OCI-LY1 (cell line): ENCODE measurements around the gene GRIA4.

Experiments used
- H2AFZ ChIP-seq: fragments of 200-600 bp; sonication (generic), shearing (Covaris generic); 2 replicates; pipeline ENCODE4 v1.6.0; 2014; ENCODE audit warnings: antibody characterized with exemption, mild to moderate bottlenecking, low read length
- H3F3A ChIP-seq: fragments of 200-600 bp; sonication (generic), shearing (Covaris generic); 2 replicates; pipeline ENCODE4 v1.6.0; 2014; ENCODE audit warnings: mild to moderate bottlenecking, antibody characterized with exemption, low read length, moderate library complexity; ENCODE audit not compliant: insufficient read depth
- H3K27ac ChIP-seq: fragments of 200-600 bp; sonication (generic); 2 replicates; pipeline ENCODE4 v1.5.1; 2014; ENCODE audit warnings: low read length, mixed run types, mild to moderate bottlenecking, low read depth; ENCODE audit not compliant: poor library complexity, severe bottlenecking
- H3K27me3 ChIP-seq: fragments of 200-600 bp; sonication (generic); 2 replicates; pipeline ENCODE4 v1.6.0; 2014; ENCODE audit warnings: antibody characterized with exemption, mild to moderate bottlenecking, low read length, moderate library complexity; ENCODE audit not compliant: insufficient read depth
- H3K36me3 ChIP-seq: fragments of 200-600 bp; sonication (generic); 2 replicates; pipeline ENCODE4 v1.6.1; 2014; ENCODE audit warnings: mild to moderate bottlenecking, antibody characterized with exemption, low read length, moderate library complexity, mixed read lengths; ENCODE audit not compliant: insufficient read depth
- H3K4me1 ChIP-seq: fragments of 200-600 bp; sonication (generic); 2 replicates; pipeline ENCODE4 v1.5.1; 2014; ENCODE audit warnings: mild to moderate bottlenecking, low read length, moderate library complexity; ENCODE audit not compliant: insufficient read depth, severe bottlenecking
- H3K4me2 ChIP-seq: fragments of 200-600 bp; sonication (generic), shearing (Covaris generic); 2 replicates; pipeline ENCODE4 v1.6.1; 2014; ENCODE audit warnings: low read length
- H3K4me3 ChIP-seq: fragments of 200-600 bp; sonication (generic); 2 replicates; pipeline ENCODE4 v1.5.1; 2014; ENCODE audit warnings: low read length, low read depth, mild to moderate bottlenecking, mixed read lengths; ENCODE audit not compliant: poor library complexity, severe bottlenecking
- H3K79me2 ChIP-seq: fragments of 200-600 bp; shearing (Covaris generic); 2 replicates; pipeline ENCODE4 v1.6.1; 2016; ENCODE audit warnings: mixed run types, low read length, mixed read lengths; ENCODE audit not compliant: insufficient read depth
- H3K9ac ChIP-seq: fragments of 200-600 bp; sonication (generic), shearing (Covaris generic); 2 replicates; pipeline ENCODE4 v1.6.1; 2014; ENCODE audit warnings: mild to moderate bottlenecking, low read length, mixed read lengths
- H3K9me2 ChIP-seq: fragments of 200-600 bp; sonication (generic), shearing (Covaris generic); 2 replicates; pipeline ENCODE4 v1.6.1; 2014; ENCODE audit warnings: low read depth, mild to moderate bottlenecking, low read length, mixed read lengths
- H3K9me3 ChIP-seq: fragments of 200-600 bp; shearing (Covaris generic); 2 replicates; pipeline ENCODE4 v1.6.1; 2014; ENCODE audit warnings: low read length, mixed read lengths
- H4K20me1 ChIP-seq: fragments of 200-600 bp; sonication (generic), shearing (Covaris generic); 2 replicates; pipeline ENCODE4 v1.6.0; 2016; ENCODE audit warnings: mild to moderate bottlenecking, low read length; ENCODE audit not compliant: insufficient read depth
- EZH2 ChIP-seq: fragments of 200-600 bp; sonication (generic), shearing (Covaris generic); IDR thresholded peaks from 2 replicates; pipeline ENCODE4 v1.8.0; 2017; ENCODE audit warnings: borderline replicate concordance, mixed run types, mild to moderate bottlenecking, antibody characterized with exemption, low read length, moderate library complexity, mixed read lengths
- TF ChIP-seq, protein P1 (sequence below): fragments of 200-600 bp; sonication (generic), shearing (Covaris generic); IDR thresholded peaks from 2 replicates; pipeline ENCODE4 v1.5.1; 2017; ENCODE audit warnings: mild to moderate bottlenecking, antibody characterized with exemption, low read length, moderate library complexity, mixed read lengths

GRIA4 gene

DNA sequence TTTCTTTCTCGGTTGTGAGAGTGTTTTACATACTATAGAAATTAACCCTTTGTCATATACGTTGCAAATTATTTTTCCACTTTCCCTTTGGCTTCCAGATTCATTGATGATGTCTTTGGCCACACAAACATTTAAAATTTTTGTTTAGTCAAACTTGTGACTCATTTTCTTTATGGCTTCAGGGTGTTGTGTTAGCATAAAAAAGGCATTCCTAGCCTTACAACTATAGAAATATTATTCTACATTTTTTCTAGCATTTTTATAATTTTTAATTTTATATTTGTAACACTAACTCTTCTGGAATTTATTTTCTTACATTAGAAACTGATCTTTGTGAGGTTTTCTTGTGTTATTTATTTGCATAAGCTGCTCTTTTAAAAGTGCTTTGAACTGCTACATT lies 12.1 kb downstream of the GRIA4 start:
- no peaks in the 10 kb centered on the region for H3K79me2 ChIP-seq
- H3K4me3 ChIP-seq, result no peak overlapping the region
- H3F3A ChIP-seq, result no peaks in the 10 kb centered on the region
- H3K4me1 ChIP-seq, result no peaks in the 10 kb centered on the region
- no peaks in the 10 kb centered on the region for H4K20me1 ChIP-seq
- H3K9ac ChIP-seq, result no peak overlapping the region
- no peak overlapping the region for H3K4me2 ChIP-seq
- no peak overlapping the region for H2AFZ ChIP-seq
- no peaks in the 10 kb centered on the region for H3K9me2 ChIP-seq
- no peaks in the 10 kb centered on the region for H3K27me3 ChIP-seq
- H3K27ac ChIP-seq, result no peak overlapping the region
- no peaks in the 10 kb centered on the region for H3K9me3 ChIP-seq
- TF ChIP-seq, protein P1, sequence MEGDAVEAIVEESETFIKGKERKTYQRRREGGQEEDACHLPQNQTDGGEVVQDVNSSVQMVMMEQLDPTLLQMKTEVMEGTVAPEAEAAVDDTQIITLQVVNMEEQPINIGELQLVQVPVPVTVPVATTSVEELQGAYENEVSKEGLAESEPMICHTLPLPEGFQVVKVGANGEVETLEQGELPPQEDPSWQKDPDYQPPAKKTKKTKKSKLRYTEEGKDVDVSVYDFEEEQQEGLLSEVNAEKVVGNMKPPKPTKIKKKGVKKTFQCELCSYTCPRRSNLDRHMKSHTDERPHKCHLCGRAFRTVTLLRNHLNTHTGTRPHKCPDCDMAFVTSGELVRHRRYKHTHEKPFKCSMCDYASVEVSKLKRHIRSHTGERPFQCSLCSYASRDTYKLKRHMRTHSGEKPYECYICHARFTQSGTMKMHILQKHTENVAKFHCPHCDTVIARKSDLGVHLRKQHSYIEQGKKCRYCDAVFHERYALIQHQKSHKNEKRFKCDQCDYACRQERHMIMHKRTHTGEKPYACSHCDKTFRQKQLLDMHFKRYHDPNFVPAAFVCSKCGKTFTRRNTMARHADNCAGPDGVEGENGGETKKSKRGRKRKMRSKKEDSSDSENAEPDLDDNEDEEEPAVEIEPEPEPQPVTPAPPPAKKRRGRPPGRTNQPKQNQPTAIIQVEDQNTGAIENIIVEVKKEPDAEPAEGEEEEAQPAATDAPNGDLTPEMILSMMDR, result no peak
- TF ChIP-seq EZH2, result no peak
- no peaks in the 10 kb centered on the region for H3K36me3 ChIP-seq

GRCh38 chr11:105632316-105632715 lies 22.4 kb downstream of the GRIA4 start:
- no peaks in the 10 kb centered on the region for H3K9me2 ChIP-seq
- H3K4me2 ChIP-seq, result no peak overlapping the region
- no peak overlapping the region for H2AFZ ChIP-seq
- TF ChIP-seq EZH2, result no peak
- TF ChIP-seq, protein P1, result no peak
- H3K9ac ChIP-seq, result no peak overlapping the region
- no peaks in the 10 kb centered on the region for H3K9me3 ChIP-seq
- no peaks in the 10 kb centered on the region for H3K79me2 ChIP-seq
- H3K36me3 ChIP-seq, result no peaks in the 10 kb centered on the region
- H3K4me3 ChIP-seq, result no peak overlapping the region
- no peaks in the 10 kb centered on the region for H4K20me1 ChIP-seq
- no peaks in the 10 kb centered on the region for H3K27me3 ChIP-seq
- no peaks in the 10 kb centered on the region for H3K4me1 ChIP-seq
- H3K27ac ChIP-seq, result no peak overlapping the region
- H3F3A ChIP-seq, result no peaks in the 10 kb centered on the region

GRCh38 chr11:105635466-105635865 lies 25.6 kb downstream of the GRIA4 start:
- no peak for TF ChIP-seq EZH2
- TF ChIP-seq, protein P1, result no peak
- Histone ChIP-seq H3K9me3 (no peaks in the 10 kb centered on the region), H3K79me2 (no peaks in the 10 kb centered on the region), H3K27ac (no peak overlapping the region), H3K36me3 (no peaks in the 10 kb centered on the region), H3F3A (no peaks in the 10 kb centered on the region), H3K4me1 (no peaks in the 10 kb centered on the region), H3K9me2 (no peaks in the 10 kb centered on the region), H3K4me3 (no peak overlapping the region), H3K4me2 (no peak overlapping the region), H4K20me1 (no peaks in the 10 kb centered on the region), H3K27me3 (no peaks in the 10 kb centered on the region), H2AFZ (no peak overlapping the region), H3K9ac (no peak overlapping the region)
